HepG2 (cell line): Measurements from ENCODE around the gene USP7. TPM values are rescaled to one million over a fixed set of nuclear protein-coding genes. Genes with fewer than 3 reads are reported as not detected.

Source experiments
- CBX5 ChIP-seq: sonication (generic); formaldehyde crosslinking; IDR thresholded peaks from 2 replicates; pipeline ENCODE4 v1.4.0; 2020; ENCODE audit warnings: missing genetic modification reagents, borderline replicate concordance
- DMAP1 ChIP-seq: IDR thresholded peaks from 2 replicates; pipeline ENCODE4 v1.6.1; 2016
- FOSL2 ChIP-seq: sonication (generic); formaldehyde crosslinking; IDR thresholded peaks from 2 replicates; pipeline ENCODE4 v1.4.0; 2020; ENCODE audit warnings: missing genetic modification reagents
- GMEB1 ChIP-seq: sonication (generic); formaldehyde crosslinking; IDR thresholded peaks from 2 replicates; pipeline ENCODE4 v1.5.1; 2020; ENCODE audit warnings: missing genetic modification reagents, mild to moderate bottlenecking, borderline replicate concordance
- HDAC2 ChIP-seq: sonication (generic); formaldehyde crosslinking; IDR thresholded peaks from 2 replicates; pipeline ENCODE4 v1.4.0; 2020; ENCODE audit warnings: missing genetic modification reagents
- HMGA1 ChIP-seq: sonication (generic); formaldehyde crosslinking; conservative IDR thresholded peaks from 2 replicates; pipeline ENCODE4 v1.4.0; 2020; ENCODE audit warnings: missing genetic modification reagents
- IRF2 ChIP-seq: IDR thresholded peaks from 2 replicates; pipeline ENCODE4 v1.6.1; 2018; ENCODE audit warnings: missing genetic modification reagents, missing compliant biosample characterization
- IRX3 ChIP-seq: sonication (generic); formaldehyde crosslinking; IDR thresholded peaks from 2 replicates; pipeline ENCODE4 v1.8.1; 2023; ENCODE audit warnings: mild to moderate bottlenecking, low read depth, missing genetic modification reagents, borderline replicate concordance
- NCOR1 ChIP-seq: fragments of 200-600 bp; sonication (generic); IDR thresholded peaks from 2 replicates; pipeline ENCODE4 v1.7.0; 2017; ENCODE audit warnings: antibody characterized with exemption, low read length, borderline replicate concordance
- PBX2 ChIP-seq: IDR thresholded peaks from 2 replicates; pipeline ENCODE4 v1.6.1; 2016; ENCODE audit warnings: control low read depth
- POLR2AphosphoS5 ChIP-seq: IDR thresholded peaks from 2 replicates; pipeline ENCODE4 v1.6.1; 2012; ENCODE audit warnings: low read depth, low read length
- PTBP1 ChIP-seq: fragments of 200-400 bp; formaldehyde crosslinking; IDR thresholded peaks from 2 replicates; pipeline ENCODE4 v1.6.1; 2018; ENCODE audit warnings: low read length, low read depth; ENCODE audit not compliant: poor library complexity, severe bottlenecking
- SETDB1 ChIP-seq: sonication (generic); formaldehyde crosslinking; IDR thresholded peaks from 2 replicates; pipeline ENCODE4 v1.5.1; 2020; ENCODE audit warnings: missing genetic modification reagents, mild to moderate bottlenecking, borderline replicate concordance
- YEATS2 ChIP-seq: sonication (generic); formaldehyde crosslinking; IDR thresholded peaks from 2 replicates; pipeline ENCODE4 v1.4.0; 2020; ENCODE audit warnings: missing genetic modification reagents, borderline replicate concordance
- ZNF253 ChIP-seq: sonication (generic); formaldehyde crosslinking; IDR thresholded peaks from 2 replicates; pipeline ENCODE4 v1.8.0; 2022; ENCODE audit warnings: mild to moderate bottlenecking, missing genetic modification reagents, borderline replicate concordance
- ZNF383 ChIP-seq: sonication (generic); formaldehyde crosslinking; IDR thresholded peaks from 2 replicates; pipeline ENCODE4 v1.4.0; 2020; ENCODE audit warnings: missing genetic modification reagents, mild to moderate bottlenecking, borderline replicate concordance
- ZNF543 ChIP-seq: sonication (generic); formaldehyde crosslinking; IDR thresholded peaks from 2 replicates; pipeline ENCODE4 v1.4.0; 2020; ENCODE audit warnings: mild to moderate bottlenecking, missing genetic modification reagents
- ZNF569 ChIP-seq: sonication (generic); formaldehyde crosslinking; IDR thresholded peaks from 2 replicates; pipeline ENCODE4 v1.5.0; 2020; ENCODE audit warnings: mild to moderate bottlenecking, missing genetic modification reagents, moderate library complexity, borderline replicate concordance
- ZNF7 ChIP-seq: IDR thresholded peaks from 2 replicates; pipeline ENCODE4 v1.6.1; 2016; ENCODE audit warnings: missing biosample characterization, missing genetic modification reagents
- ZSCAN9 ChIP-seq: IDR thresholded peaks from 2 replicates; pipeline ENCODE4 v1.6.1; 2016; ENCODE audit warnings: borderline replicate concordance
- polyA plus RNA-seq, 8 experiments: library from polyadenylated mRNA; depleted of rRNA in 3 of 8; stranded (reverse) in 7 of 8; unstranded in 1 of 8; fragments of >200 nt; fragmentation: Illumina TruSeq in 4 of 8; extraction: Trizol in 4 of 8; gene quantifications; 2 replicates each; pipeline versions ENCODE4 v1.2.1 to v1.2.3, GENCODE V29; 2011 to 2016; ENCODE audit warnings: low read depth in 4 of 8, missing spikeins in 1 of 8, mixed read lengths in 1 of 8; ENCODE audit not compliant: insufficient read depth in 1 of 8
- total RNA-seq, 5 experiments: library from RNA; depleted of rRNA; stranded (reverse); fragments of >200 nt; fragmentation: Illumina TruSeq; extraction: Trizol; gene quantifications; 2 replicates each; pipeline ENCODE4 v1.2.3, GENCODE V29; 2016; ENCODE audit warnings: low read depth in 1 of 5
- TF ChIP-seq, protein P1 (sequence below): sonication (generic); formaldehyde crosslinking; IDR thresholded peaks from 2 replicates; pipeline ENCODE4 v1.4.0; 2020; ENCODE audit warnings: missing genetic modification reagents, borderline replicate concordance
- TF ChIP-seq, protein P2 (sequence below): IDR thresholded peaks from 2 replicates; pipeline ENCODE4 v1.6.1; 2012; ENCODE audit warnings: inconsistent platforms
- TF ChIP-seq, protein P3 (sequence below): sonication (generic); formaldehyde crosslinking; IDR thresholded peaks from 2 replicates; pipeline ENCODE4 v1.8.0; 2022; ENCODE audit warnings: mild to moderate bottlenecking, missing genetic modification reagents

The USP7 gene
- total and polyA plus RNA-seq, 2 of the 13 experiments (the other 11 are each of a cell fraction or from before 2014, with no cell fraction given) = 52.5 to 173 TPM

DNA sequence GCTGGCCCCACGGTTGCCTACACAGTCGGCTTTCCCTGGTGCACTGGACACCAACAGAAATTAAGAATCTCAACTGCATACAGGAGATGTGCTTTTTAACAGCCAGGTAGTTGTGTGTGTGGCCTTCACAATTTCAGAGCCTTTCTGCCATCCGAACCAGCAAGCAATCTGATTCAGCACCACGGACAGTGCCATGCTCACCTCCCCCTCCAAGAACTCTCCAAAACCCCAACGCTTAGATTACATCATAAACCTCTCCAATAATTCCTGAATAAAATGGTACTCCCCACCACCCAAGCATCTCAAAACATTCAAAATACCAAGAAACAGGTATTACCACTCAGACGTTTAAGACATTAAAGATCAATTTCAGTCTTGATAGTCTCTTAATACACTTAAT, 31.8 kb downstream of the USP7 start (continued):
- TF ChIP-seq GMEB1 (CRISPR knock-in tag) (no peak), ZNF569 (CRISPR knock-in tag) (no peak), ZNF383 (no peak), CBX5 (no peak), NCOR1 (no peak), POLR2AphosphoS5 (no peak), FOSL2 (CRISPR knock-in tag) (peak; percentile 52), IRF2 (CRISPR knock-in tag) (peak; percentile 72; the same call in 1 of the 2 replicates), ZNF253 (no peak), ZNF543 (CRISPR knock-in tag) (no peak), PTBP1 (no peak), ZNF7 (CRISPR knock-in tag) (peak; percentile 11; the same call in 1 of the 2 replicates), YEATS2 (CRISPR knock-in tag) (no peak; the same call in 1 of the 2 replicates), HMGA1 (no peak), ZSCAN9 (CRISPR knock-in tag) (peak; percentile 97), PBX2 (CRISPR knock-in tag) (no peak), SETDB1 (CRISPR knock-in tag) (no peak), DMAP1 (CRISPR knock-in tag) (no peak), IRX3 (CRISPR knock-in tag) (0 out of 2 replicates have a peak, but pooled peaks have one; percentile 72), HDAC2 (CRISPR knock-in tag) (peak; percentile 63; the same call in 1 of the 2 replicates)
- TF ChIP-seq, protein P1, sequence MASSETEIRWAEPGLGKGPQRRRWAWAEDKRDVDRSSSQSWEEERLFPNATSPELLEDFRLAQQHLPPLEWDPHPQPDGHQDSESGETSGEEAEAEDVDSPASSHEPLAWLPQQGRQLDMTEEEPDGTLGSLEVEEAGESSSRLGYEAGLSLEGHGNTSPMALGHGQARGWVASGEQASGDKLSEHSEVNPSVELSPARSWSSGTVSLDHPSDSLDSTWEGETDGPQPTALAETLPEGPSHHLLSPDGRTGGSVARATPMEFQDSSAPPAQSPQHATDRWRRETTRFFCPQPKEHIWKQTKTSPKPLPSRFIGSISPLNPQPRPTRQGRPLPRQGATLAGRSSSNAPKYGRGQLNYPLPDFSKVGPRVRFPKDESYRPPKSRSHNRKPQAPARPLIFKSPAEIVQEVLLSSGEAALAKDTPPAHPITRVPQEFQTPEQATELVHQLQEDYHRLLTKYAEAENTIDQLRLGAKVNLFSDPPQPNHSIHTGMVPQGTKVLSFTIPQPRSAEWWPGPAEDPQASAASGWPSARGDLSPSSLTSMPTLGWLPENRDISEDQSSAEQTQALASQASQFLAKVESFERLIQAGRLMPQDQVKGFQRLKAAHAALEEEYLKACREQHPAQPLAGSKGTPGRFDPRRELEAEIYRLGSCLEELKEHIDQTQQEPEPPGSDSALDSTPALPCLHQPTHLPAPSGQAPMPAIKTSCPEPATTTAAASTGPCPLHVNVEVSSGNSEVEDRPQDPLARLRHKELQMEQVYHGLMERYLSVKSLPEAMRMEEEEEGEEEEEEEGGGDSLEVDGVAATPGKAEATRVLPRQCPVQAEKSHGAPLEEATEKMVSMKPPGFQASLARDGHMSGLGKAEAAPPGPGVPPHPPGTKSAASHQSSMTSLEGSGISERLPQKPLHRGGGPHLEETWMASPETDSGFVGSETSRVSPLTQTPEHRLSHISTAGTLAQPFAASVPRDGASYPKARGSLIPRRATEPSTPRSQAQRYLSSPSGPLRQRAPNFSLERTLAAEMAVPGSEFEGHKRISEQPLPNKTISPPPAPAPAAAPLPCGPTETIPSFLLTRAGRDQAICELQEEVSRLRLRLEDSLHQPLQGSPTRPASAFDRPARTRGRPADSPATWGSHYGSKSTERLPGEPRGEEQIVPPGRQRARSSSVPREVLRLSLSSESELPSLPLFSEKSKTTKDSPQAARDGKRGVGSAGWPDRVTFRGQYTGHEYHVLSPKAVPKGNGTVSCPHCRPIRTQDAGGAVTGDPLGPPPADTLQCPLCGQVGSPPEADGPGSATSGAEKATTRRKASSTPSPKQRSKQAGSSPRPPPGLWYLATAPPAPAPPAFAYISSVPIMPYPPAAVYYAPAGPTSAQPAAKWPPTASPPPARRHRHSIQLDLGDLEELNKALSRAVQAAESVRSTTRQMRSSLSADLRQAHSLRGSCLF (CRISPR knock-in tag) = no peak
- TF ChIP-seq, protein P2, sequence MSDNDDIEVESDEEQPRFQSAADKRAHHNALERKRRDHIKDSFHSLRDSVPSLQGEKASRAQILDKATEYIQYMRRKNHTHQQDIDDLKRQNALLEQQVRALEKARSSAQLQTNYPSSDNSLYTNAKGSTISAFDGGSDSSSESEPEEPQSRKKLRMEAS = no peak
- TF ChIP-seq, protein P3, sequence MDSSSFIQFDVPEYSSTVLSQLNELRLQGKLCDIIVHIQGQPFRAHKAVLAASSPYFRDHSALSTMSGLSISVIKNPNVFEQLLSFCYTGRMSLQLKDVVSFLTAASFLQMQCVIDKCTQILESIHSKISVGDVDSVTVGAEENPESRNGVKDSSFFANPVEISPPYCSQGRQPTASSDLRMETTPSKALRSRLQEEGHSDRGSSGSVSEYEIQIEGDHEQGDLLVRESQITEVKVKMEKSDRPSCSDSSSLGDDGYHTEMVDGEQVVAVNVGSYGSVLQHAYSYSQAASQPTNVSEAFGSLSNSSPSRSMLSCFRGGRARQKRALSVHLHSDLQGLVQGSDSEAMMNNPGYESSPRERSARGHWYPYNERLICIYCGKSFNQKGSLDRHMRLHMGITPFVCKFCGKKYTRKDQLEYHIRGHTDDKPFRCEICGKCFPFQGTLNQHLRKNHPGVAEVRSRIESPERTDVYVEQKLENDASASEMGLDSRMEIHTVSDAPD (CRISPR knock-in tag) = no peak
